Peyer's patch (tissue), 4 donors: Measurements from ENCODE around the gene ADAMTS4.

ENCODE experiments used
- POLR2A ChIP-seq, 2 donors: fragments of 450-650 bp; IDR thresholded peaks; one replicate each; pipeline ENCODE4 v1.5.1; 2017; ENCODE audit warnings: antibody characterized with exemption in 2 of 2, mild to moderate bottlenecking in 2 of 2, moderate library complexity in 2 of 2
- TF ChIP-seq, protein P1 (sequence below), 6 experiments: fragments of 450-650 bp in 4 of 6; fragments of 200-600 bp in 2 of 6; sonication (generic) in 1 of 6; IDR thresholded peaks; one replicate each; pipeline ENCODE4 v1.5.1; 2017 to 2019; ENCODE audit warnings: antibody characterized with exemption in 6 of 6, mild to moderate bottlenecking in 3 of 6, moderate library complexity in 1 of 6

- no peak for TF ChIP-seq POLR2A (IDR thresholded peaks at IDR 0.05)
- TF ChIP-seq, protein P1, sequence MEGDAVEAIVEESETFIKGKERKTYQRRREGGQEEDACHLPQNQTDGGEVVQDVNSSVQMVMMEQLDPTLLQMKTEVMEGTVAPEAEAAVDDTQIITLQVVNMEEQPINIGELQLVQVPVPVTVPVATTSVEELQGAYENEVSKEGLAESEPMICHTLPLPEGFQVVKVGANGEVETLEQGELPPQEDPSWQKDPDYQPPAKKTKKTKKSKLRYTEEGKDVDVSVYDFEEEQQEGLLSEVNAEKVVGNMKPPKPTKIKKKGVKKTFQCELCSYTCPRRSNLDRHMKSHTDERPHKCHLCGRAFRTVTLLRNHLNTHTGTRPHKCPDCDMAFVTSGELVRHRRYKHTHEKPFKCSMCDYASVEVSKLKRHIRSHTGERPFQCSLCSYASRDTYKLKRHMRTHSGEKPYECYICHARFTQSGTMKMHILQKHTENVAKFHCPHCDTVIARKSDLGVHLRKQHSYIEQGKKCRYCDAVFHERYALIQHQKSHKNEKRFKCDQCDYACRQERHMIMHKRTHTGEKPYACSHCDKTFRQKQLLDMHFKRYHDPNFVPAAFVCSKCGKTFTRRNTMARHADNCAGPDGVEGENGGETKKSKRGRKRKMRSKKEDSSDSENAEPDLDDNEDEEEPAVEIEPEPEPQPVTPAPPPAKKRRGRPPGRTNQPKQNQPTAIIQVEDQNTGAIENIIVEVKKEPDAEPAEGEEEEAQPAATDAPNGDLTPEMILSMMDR (IDR thresholded peaks at IDR 0.05) = no peak
Observed at GRCh38 chr1:161222175-161223019, 23.5 kb upstream of the ADAMTS4 start.
